DMS153 treated with DMSO at 0.1 percent for 48 hours (cell line): ENCODE measurements around the gene VCL.
"Not testable (repeated sequence)": the region's sequence is repeated elsewhere in the genome, so short reads cannot be mapped to it uniquely, and the experiment has no call there.

Experiments used
- DNase-seq: peaks from one replicate; lab custom pipeline; 2025; ENCODE audit not compliant: unreplicated experiment; lab: John Stamatoyannopoulos, UW

VCL gene

DNA sequence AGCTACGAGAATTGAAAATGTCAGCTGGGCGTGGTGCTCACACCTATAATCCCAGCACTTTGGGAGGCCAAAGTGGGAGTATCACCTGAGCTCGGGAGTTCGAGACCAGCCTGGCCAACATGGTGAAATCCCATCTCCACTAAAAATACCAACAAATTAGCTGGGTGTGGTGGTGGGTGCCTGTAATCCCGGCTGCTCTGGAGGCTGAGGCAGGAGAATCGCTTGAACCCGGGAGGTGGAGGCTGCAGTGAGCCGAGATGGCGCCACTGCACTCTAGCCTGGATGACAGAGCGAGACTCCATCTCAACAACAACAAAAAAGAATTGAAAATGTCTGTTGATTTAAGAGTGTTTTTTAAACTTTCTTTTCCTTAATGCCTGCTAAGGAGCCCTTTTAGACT, 149.1 kb downstream of the VCL start:
- not testable (repeated sequence) for DNase-seq

DNA sequence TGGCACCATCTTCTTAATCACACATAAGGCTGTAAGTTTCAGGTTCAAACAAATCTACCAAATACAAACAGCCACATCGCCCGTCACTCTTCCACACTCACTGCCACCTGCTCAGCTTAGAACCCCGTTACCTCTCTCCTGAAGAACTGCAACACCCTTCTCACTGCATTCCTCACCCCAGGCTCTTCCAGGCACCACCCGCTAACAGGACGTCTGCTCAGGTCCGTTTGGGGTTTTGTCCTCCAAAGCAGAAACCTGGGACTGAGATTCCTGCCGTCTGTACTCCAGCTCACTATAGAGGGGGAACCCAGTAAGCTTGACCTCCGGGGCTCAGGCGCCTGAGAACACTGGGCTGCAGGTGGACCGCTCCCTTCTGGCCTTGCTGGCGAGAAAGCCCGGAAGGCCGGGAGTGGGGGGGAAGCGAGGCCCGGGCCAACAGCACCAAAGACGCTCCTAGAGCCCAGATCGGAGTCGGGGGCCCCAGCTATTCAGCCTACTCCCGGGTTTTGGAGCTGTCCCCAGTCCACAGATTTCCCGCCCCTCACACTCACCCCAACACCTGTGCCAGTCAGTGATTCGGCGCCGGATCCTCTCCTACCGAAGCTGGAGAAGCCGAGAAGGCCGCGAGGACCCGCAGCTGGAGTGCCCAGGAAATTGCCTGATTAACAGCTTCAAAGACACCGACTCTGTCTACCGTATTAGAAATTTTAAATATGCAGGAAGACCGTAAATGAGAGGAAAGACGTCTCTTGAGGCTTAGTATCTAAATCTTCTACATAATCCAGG, 152.5 kb downstream of the VCL start, which contains the start of gene AP3M1:
TSS of gene AP3M1 (minus strand) at position 625 of the 786 bp plus-strand sequence. CDS start 12,449 bp downstream, outside the sequence.
- no peak for DNase-seq

DNA sequence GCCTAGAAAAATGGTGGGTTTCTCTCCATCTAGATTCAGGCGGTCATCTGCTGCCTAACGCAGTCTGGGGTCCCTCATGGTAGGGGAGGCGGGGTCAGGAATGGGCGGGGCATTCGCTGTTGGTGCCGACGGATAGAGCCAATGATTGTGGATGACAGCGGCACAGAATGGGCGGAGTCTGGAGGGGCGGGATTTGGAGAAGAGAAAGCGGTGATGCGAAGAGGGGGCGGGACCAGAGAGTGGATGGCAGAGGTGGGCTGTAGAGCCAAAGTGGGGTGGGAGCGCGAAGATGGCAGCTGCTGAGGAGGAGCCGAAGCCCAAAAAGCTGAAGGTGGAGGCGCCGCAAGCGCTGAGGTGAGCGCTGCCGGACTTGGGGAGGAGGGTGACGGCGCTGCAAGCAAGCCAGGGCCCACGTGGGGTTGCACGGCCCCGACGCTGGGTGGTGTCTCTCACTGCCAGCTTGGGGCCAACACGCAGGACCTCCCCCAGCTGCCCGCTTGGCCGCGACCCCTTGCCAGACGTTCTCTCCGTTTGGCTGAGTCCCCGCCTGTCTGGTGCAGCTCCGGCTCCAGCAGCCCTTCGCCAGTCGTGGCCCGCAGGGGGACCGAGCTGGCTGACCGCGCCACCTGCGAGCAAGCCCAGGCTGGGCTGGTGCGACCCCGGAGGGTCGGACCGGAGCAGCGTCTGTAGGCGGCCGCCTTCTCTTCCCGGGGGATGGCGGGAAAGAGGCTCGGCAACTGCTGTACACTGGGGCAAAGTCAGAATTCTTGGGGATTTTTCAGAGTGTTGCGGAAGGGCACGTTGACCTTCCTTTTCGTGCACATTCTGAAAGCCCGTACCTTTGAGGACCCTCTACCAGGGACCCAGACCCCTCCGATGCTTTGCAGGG, 153.3 kb downstream of the VCL start, which contains the start of gene ADK:
TSS of gene ADK (plus strand) at position 232 of the 889 bp plus-strand sequence. CDS start at position 290, 58 bp downstream.
- DNase-seq, result peak; percentile 95

DNA sequence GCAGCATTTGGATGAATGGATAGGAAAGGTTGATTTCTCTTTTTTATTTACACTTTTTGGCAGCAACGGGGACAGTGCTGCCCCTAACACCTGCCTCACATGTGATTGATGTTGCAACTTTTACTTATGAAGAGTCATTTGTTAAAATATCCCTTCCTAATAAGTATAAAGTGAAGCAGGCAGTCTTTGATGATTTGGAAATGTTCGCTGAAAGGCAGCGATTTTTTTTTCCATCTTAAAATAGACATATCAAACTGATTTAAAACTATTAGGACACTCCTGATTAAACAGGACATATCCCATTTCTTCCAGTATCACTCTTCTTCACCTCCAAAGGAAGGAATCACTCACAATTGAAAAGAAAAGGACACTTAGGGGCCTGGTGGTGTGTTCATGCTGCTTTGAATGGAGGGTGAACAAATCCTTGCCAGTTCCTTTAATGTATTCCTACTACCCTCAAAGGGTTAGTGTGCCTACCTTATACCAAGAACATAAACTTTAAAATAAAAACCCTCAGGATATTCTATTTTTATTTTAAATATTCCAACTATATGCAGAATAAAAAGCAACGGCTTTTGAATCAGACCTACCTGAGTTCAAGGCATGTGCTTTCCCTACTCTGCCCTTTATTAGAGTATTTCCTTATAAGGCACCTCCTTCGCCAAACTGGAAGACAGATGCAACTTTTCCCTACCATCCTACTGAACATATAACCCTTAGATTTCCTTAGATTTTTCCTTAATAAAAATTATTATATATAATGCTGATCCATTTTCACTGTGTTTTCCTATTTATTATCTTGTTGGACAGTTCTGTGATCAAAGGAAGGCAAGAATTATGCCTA, 154.2 kb downstream of the VCL start:
- DNase-seq, result no peak

DNA sequence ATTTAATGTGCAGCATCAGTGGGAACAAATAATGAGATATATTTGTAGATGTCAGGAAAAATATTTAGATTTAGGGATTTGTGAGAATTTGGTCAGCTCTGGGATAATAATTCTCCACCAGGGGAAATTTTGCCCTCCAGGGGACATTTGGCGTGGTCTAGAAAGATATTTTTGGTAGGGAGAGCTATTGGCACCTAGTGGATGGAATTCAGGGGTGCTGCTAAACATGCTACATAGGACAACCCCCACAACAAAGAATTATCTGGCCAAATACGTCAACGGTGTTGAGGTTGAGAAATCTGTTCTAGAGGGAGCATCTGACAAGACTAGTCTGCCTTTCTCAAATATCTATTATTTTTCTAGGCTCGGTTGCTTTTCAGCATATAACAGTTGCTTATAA, 155.2 kb downstream of the VCL start:
- DNase-seq, result no peak

DNA sequence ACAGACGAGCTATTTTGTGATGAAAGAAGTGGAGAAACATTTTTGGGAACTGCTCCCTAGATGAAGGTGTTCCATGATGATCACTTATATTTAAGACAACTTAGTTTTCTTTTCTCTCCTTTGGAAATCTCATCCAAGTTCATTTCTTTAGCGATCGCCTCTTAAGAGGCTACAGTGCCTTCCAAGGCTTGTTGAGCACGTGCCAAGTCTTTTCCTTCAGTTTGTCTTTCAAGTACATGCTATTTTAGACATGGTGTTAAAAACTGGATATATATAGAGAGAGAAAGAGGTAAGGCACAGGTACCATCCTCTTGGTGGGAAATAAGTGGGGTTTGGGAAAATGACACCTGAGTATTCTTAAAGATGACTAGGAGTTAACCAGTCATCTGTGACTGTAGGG, 155.8 kb downstream of the VCL start:
- no peak for DNase-seq

DNA sequence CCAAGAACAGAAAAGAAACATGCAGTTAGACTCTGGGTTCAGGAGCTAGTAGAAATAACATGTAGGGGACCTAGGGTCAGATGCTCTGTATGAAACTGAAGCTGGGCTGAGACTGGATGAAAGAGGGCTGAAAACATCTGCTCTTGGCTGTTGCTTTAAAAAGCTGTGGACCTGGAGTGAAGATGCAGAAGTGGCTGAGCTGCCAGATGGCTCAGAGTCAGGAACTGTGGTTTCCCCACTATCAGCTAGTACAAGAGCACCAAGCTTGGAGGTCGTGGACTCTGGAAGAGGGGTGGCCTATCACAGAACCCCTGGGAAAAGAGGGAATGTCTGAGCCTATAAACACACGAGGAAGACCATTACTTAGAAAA, 159.0 kb downstream of the VCL start:
- no peak for DNase-seq

DNA sequence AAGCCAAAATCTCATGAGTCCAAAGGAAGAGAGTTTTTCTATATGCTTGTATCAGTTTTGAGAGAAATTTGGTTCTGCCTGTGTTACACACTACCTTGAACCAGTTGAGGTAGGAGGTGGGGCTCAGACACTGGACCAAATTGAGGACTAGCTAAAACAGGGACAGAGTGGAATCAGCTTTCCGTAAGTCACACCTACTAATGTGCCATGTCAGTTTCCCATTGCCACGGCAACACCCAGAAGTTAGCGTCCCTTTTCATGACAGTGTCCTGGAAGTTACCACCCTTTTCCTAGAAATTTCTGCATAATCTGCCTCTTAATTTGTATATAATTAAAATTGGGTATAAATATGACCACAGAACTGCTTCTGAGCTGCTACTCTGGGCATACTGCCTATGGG, 162.1 kb downstream of the VCL start:
- no peak for DNase-seq

DNA sequence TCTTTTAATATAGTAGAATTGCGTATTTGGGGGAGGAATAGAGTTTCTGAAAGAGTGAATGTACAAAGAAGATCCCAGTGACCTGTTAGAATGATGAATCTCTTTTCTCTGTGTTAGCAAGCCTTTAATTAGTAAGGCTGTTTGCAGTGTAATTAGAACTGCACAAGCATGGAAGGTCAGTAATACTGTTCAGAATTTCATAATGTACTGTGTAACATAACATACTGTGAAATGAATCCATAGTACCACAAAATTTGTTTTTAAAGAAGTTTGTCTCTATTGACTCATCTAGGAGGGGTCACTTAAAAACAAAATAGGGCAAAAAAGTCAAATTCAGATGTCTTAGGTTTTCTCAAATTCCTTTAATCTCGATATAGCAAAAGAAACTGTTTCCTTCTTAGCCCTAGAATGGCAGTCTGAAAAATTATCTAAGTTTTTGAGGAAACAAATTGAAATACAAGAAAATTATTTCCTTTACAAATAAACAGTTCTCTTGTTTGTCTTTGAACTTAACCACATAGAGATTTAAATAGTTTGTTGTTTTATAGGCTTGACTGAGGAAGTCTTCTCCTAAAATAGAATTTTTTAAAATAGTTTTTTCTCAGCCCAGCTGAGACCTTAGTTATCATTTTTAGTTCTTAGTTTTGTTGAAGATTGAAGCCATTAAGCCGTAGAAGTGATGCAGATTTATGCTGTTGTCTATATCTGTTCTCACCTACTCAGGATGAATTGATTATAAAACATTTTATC, 165.6 kb downstream of the VCL start:
- no peak for DNase-seq

DNA sequence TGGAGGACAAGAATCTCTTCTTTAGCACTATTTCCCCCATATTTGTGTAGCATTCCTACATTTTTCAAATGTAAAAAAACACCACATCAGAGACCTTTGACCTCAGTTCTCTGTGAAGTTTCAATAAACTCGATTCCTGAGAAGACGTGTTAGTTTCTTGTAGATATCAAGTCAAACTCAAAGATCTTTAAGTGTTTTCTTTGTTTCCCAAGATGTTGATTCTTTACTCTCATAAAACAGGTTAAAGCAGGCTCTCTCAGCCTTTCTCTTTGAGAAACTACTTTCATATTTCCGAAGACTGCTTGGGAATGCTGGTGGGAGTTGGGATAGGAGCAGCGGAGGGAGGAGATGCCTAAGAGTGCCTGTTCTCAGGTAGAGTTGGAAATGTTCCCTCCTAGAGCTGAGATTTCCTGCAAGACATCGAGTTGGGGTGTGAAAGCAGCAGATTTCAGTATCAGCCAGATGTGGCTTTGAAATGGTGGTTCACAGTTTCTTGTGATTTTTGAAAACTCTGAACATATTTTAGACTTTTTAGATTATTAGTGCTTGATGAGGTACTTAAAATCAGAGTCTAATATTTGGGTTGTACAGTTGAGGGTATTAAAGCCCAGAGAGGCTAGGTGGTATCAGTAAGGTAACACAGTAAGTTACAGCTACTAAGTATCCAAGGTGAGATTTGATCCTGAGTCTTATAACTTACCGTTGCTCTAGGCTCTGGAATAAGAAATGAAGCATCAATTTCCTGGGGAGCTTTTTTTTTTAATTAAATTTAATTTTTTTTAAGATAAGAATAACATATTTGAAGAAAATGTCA, 167.0 kb downstream of the VCL start:
- no peak for DNase-seq

DNA sequence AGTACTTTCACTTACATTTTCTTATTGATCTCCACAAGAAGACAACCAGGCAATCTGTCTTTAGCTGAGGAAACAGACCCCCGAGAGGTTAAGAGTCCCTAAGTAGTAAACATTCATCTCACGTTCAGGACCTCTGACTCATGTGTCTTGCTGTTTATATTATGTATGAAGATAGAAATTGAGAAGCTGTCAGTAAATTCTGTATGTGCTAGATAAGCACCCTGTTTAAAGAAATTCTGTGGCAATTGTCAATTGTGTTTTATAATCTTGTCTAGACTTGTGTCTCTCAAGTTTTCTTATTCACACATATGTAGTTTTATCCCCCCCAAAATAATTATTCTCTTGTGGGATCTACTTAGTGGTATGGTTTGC, 167.6 kb downstream of the VCL start:
- DNase-seq, result no peak

DNA sequence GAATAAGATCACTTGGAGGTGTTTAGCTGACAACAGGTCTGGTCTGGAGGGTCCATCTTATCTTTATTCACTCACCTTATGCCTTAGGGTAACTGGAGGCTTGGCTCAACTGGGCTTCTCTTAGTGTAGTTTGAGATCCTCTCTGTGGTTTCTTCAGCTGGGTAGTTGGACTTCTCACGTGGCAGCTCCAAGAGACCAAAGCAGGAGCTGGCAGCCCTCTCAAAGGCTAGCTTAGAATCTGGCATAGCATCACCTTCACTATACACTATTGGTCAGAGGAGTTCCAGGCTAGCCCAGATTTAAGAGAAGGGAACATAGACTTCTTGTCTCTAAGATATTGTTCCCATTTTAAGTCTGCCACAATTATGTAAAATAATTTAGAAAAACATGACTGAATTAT, 169.5 kb downstream of the VCL start:
- no peak for DNase-seq
